HepG2 (cell line): ENCODE measurements around the gene RIIAD1.

Experiments
- CREB1 ChIP-seq, 2 experiments: fragments of 450-650 bp in 1 of 2; IDR thresholded peaks; 2 replicates each; pipeline ENCODE4 v1.6.1; 2016 to 2017; ENCODE audit warnings: control low read depth in 1 of 2, mild to moderate bottlenecking in 1 of 2, missing compliant biosample characterization in 1 of 2, missing genetic modification characterization in 1 of 2
- NFIC ChIP-seq: IDR thresholded peaks from 2 replicates; pipeline ENCODE4 v1.6.1; 2012; ENCODE audit warnings: mild to moderate bottlenecking, low read length, inconsistent platforms
- PHF5A ChIP-seq: IDR thresholded peaks from one replicate; pipeline ENCODE4 v1.6.1; 2018; ENCODE audit warnings: low read depth, missing genetic modification reagents; ENCODE audit not compliant: unreplicated experiment
- POLR2AphosphoS5 ChIP-seq: IDR thresholded peaks from 2 replicates; pipeline ENCODE4 v1.6.1; 2012; ENCODE audit warnings: low read depth, low read length
- SP1 ChIP-seq, 2 experiments: fragments of 450-650 bp in 1 of 2; sonication (generic) in 1 of 2; formaldehyde crosslinking in 1 of 2; IDR thresholded peaks; 2 replicates each; pipeline versions ENCODE4 v1.4.0 to v1.6.1; 2016 to 2020; ENCODE audit warnings: missing genetic modification reagents in 1 of 2
- TAF1 ChIP-seq: sonication (generic); formaldehyde crosslinking; IDR thresholded peaks from 2 replicates; pipeline ENCODE4 v1.4.0; 2020; ENCODE audit warnings: missing genetic modification reagents
- ZNF614 ChIP-seq: IDR thresholded peaks from 2 replicates; pipeline ENCODE4 v1.6.1; 2018; ENCODE audit warnings: missing biosample characterization, missing genetic modification reagents, inconsistent platforms, borderline replicate concordance
- ZZZ3 ChIP-seq: sonication (generic); formaldehyde crosslinking; IDR thresholded peaks from 2 replicates; pipeline ENCODE4 v1.4.0; 2020; ENCODE audit warnings: missing genetic modification reagents, mild to moderate bottlenecking, borderline replicate concordance
- TF ChIP-seq, protein P1 (sequence below): sonication (generic); formaldehyde crosslinking; conservative IDR thresholded peaks from 2 replicates; pipeline ENCODE4 v1.8.0; 2022; ENCODE audit warnings: mild to moderate bottlenecking, moderate library complexity, missing genetic modification reagents
- TF ChIP-seq, protein P2 (sequence below): sonication (generic); formaldehyde crosslinking; IDR thresholded peaks from 2 replicates; pipeline ENCODE4 v1.4.0; 2020; ENCODE audit warnings: missing genetic modification reagents
- TF ChIP-seq, protein P3 (sequence below): sonication (generic); formaldehyde crosslinking; IDR thresholded peaks from 2 replicates; pipeline ENCODE4 v1.8.1; 2022; ENCODE audit warnings: low read depth, mild to moderate bottlenecking, missing genetic modification reagents

DNA sequence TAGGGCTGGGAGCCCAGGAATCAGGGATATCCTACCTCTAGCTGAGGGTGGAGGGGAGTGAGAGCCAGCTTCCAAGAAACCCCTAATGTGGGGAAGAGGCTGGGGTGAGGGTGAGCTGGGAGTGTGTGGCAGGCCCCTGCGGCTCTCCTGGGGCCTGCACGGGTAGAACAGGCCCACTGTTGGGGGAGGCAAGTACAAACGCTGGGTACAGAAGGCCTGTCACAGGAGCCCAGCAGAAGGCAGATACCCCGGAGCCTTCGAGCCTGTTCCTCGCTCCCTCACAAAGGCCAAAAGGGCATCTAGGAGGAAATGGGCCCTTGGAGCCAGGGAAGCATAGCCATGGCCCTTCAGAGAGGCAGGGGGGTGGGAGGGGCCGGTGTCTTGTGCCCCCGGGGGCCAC, 18.4 kb upstream of the RIIAD1 start:
- no peak for TF ChIP-seq ZNF614
- TF ChIP-seq CREB1 (IDR thresholded peaks at IDR 0.05) = no peak
- TF ChIP-seq CREB1 (CRISPR knock-in tag; IDR thresholded peaks at IDR 0.05) = no peak
- TF ChIP-seq POLR2AphosphoS5 = no peak
- no peak for TF ChIP-seq PHF5A (CRISPR knock-in tag)
- TF ChIP-seq ZZZ3 (CRISPR knock-in tag) = no peak
- TF ChIP-seq, protein P1, sequence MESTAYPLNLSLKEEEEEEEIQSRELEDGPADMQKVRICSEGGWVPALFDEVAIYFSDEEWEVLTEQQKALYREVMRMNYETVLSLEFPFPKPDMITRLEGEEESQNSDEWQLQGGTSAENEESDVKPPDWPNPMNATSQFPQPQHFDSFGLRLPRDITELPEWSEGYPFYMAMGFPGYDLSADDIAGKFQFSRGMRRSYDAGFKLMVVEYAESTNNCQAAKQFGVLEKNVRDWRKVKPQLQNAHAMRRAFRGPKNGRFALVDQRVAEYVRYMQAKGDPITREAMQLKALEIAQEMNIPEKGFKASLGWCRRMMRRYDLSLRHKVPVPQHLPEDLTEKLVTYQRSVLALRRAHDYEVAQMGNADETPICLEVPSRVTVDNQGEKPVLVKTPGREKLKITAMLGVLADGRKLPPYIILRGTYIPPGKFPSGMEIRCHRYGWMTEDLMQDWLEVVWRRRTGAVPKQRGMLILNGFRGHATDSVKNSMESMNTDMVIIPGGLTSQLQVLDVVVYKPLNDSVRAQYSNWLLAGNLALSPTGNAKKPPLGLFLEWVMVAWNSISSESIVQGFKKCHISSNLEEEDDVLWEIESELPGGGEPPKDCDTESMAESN (CRISPR knock-in tag) = no peak
- no peak for TF ChIP-seq NFIC
- TF ChIP-seq, protein P2, sequence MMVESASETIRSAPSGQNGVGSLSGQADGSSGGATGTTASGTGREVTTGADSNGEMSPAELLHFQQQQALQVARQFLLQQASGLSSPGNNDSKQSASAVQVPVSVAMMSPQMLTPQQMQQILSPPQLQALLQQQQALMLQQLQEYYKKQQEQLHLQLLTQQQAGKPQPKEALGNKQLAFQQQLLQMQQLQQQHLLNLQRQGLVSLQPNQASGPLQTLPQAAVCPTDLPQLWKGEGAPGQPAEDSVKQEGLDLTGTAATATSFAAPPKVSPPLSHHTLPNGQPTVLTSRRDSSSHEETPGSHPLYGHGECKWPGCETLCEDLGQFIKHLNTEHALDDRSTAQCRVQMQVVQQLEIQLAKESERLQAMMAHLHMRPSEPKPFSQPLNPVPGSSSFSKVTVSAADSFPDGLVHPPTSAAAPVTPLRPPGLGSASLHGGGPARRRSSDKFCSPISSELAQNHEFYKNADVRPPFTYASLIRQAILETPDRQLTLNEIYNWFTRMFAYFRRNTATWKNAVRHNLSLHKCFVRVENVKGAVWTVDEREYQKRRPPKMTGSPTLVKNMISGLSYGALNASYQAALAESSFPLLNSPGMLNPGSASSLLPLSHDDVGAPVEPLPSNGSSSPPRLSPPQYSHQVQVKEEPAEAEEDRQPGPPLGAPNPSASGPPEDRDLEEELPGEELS (CRISPR knock-in tag) = no peak
- TF ChIP-seq TAF1 (CRISPR knock-in tag) = no peak
- TF ChIP-seq SP1 (IDR thresholded peaks at IDR 0.05) = no peak
- no peak for TF ChIP-seq SP1 (CRISPR knock-in tag; IDR thresholded peaks at IDR 0.05)
- TF ChIP-seq, protein P3, sequence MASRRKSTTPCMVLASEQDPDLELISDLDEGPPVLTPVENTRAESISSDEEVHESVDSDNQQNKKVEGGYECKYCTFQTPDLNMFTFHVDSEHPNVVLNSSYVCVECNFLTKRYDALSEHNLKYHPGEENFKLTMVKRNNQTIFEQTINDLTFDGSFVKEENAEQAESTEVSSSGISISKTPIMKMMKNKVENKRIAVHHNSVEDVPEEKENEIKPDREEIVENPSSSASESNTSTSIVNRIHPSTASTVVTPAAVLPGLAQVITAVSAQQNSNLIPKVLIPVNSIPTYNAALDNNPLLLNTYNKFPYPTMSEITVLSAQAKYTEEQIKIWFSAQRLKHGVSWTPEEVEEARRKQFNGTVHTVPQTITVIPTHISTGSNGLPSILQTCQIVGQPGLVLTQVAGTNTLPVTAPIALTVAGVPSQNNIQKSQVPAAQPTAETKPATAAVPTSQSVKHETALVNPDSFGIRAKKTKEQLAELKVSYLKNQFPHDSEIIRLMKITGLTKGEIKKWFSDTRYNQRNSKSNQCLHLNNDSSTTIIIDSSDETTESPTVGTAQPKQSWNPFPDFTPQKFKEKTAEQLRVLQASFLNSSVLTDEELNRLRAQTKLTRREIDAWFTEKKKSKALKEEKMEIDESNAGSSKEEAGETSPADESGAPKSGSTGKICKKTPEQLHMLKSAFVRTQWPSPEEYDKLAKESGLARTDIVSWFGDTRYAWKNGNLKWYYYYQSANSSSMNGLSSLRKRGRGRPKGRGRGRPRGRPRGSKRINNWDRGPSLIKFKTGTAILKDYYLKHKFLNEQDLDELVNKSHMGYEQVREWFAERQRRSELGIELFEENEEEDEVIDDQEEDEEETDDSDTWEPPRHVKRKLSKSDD (CRISPR knock-in tag) = no peak
